Measurements from ENCODE around the gene EXOC3L2. TPM values are rescaled to one million over a fixed set of nuclear protein-coding genes. Genes with fewer than 3 reads are reported as not detected.
"Not testable (repeated sequence)": the region's sequence is repeated elsewhere in the genome, so short reads cannot be mapped to it uniquely, and the experiment has no call there.

Gene EXOC3L2
- total RNA-seq, 4 donors from 2014 or later, result 0.42 to 3.6 (median 2.5) TPM

- H3K4me1 ChIP-seq, result peaks cover 3 to 13% (median 8%) of the 10 kb centered on the region in 4 donors
- intact Hi-C loops (cut with DNase I), result loop anchor here (5.0 kb wide), 1 partner anchor 33 kb away; no protein-coding TSS in a partner anchor
- WGBS, result 12% methylated on average over 8 of the region's 8 CpGs
- H3K27ac ChIP-seq (replicated peaks in 1 of 4), result no peak overlapping the region
- no peaks in the 10 kb centered on the region for H3K9me3 ChIP-seq
- H3K36me3 ChIP-seq, result no peaks in the 10 kb centered on the region
- H3K27me3 ChIP-seq, result peaks cover 0 to 72% (median 9%) of the 10 kb centered on the region in 4 donors
- DNase-seq (ENCODE audit: extremely low spot score), result no peak
- H3K4me3 ChIP-seq, result no peak overlapping the region
- TF ChIP-seq CTCF (IDR thresholded peaks at IDR 0.05) (no peak), EP300 (IDR thresholded peaks at IDR 0.05) (no peak), POLR2AphosphoS5 (IDR thresholded peaks at IDR 0.05) (no peak), POLR2A (IDR thresholded peaks at IDR 0.05; ENCODE audit: low read depth) (no peak)
Observed at GRCh38 chr19:45235485-45235884, 9.7 kb downstream of the EXOC3L2 start.

DNA sequence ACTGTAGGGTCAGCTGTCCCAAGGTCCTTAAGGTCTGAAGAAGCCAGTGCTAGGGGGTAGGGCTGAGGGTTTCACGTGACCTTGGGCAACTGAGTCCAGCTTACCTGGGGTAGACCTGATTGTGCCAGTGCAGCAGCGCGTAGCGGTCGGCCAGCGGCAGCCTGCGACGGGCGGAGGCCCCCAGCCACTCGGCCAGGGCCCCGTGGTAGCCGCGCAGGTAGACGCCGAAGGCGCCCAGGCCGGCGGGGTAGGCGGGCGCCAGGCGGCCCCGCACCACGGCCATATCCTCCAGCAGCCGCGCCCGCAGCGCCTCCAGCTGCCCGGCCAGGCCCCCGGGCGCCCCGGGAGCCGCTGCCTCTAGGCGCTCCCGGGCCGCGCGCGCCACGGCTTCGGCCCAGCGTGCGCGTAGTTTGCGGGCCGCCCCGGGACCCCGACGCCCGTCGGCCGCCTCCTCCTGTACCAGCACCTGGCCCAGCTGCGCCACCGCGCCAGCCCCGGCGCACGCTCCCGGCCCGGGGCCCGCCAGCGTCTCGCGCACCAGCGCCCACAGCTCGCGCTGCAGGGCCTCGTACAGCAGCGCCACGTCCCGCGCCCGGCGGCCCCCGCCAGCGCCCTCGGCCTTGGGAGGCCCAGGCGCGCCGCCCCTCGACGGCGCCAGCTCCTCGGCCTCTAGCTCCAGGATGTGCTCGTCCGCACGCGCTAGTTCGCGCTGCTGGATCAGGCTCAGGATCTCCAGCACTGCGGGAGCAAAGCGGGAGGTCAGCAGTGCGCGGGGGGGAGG, 10.9 kb downstream of the EXOC3L2 start:
- intact Hi-C loops (cut with DNase I), result no loop called here
- DNase-seq (ENCODE audit: extremely low spot score), result no peak
- no peak for TF ChIP-seq EP300 (IDR thresholded peaks at IDR 0.05)
- no peak for TF ChIP-seq POLR2AphosphoS5 (IDR thresholded peaks at IDR 0.05)
- TF ChIP-seq CTCF (IDR thresholded peaks at IDR 0.05), result no peak
- TF ChIP-seq POLR2A (IDR thresholded peaks at IDR 0.05; ENCODE audit: low read depth), result no peak
- Histone ChIP-seq H3K4me1 (peaks cover 3 to 13% (median 8%) of the 10 kb centered on the region in 4 donors), H3K9me3 (no peaks in the 10 kb centered on the region), H3K27ac (replicated peaks in 1 of 4) (no peak overlapping the region), H3K27me3 (peaks cover 0 to 72% (median 9%) of the 10 kb centered on the region in 4 donors), H3K36me3 (no peaks in the 10 kb centered on the region), H3K4me3 (no peak overlapping the region)
- 17% methylated on average over 29 of the region's 93 CpGs for WGBS

- peaks cover 3 to 13% (median 8%) of the 10 kb centered on the region in 4 donors for H3K4me1 ChIP-seq
- no peak for TF ChIP-seq EP300 (IDR thresholded peaks at IDR 0.05)
- TF ChIP-seq POLR2A (IDR thresholded peaks at IDR 0.05; ENCODE audit: low read depth), result no peak
- TF ChIP-seq CTCF (IDR thresholded peaks at IDR 0.05), result no peak
- TF ChIP-seq POLR2AphosphoS5 (IDR thresholded peaks at IDR 0.05), result no peak
- H3K9me3 ChIP-seq, result no peaks in the 10 kb centered on the region
- intact Hi-C loops (cut with DNase I), result no loop called here
- H3K27ac ChIP-seq (replicated peaks in 1 of 4), result no peak overlapping the region
- DNase-seq (ENCODE audit: extremely low spot score), result no peak
- H3K27me3 ChIP-seq, result peaks cover 0 to 70% (median 9%) of the 10 kb centered on the region in 4 donors
- WGBS, result 69% methylated on average over 3 of the region's 3 CpGs
- no peak overlapping the region for H3K4me3 ChIP-seq
- H3K36me3 ChIP-seq, result no peaks in the 10 kb centered on the region
Observed at GRCh38 chr19:45231891-45232290, 13.3 kb downstream of the EXOC3L2 start.

GRCh38 chr19:45229056-45229455, 16.2 kb downstream of the EXOC3L2 start:
- H3K9me3 ChIP-seq; H3K4me1 ChIP-seq; DNase-seq (ENCODE audit: extremely low spot score); H3K36me3 ChIP-seq; H3K4me3 ChIP-seq; intact Hi-C loops (cut with DNase I); H3K27ac ChIP-seq (replicated peaks in 1 of 4): not testable (repeated sequence)
- peaks cover 0 to 54% (median 0%) of the 10 kb centered on the region in 4 donors for H3K27me3 ChIP-seq
- WGBS, result 85% methylated on average over 2 of the region's 2 CpGs

- no peaks in the 10 kb centered on the region for H3K36me3 ChIP-seq
- intact Hi-C loops (cut with DNase I), result no loop called here
- whole genome bisulfite sequencing, result 48% methylated on average over 9 of the region's 11 CpGs
- no peak for DNase-seq (ENCODE audit: extremely low spot score)
- TF ChIP-seq POLR2AphosphoS5 (IDR thresholded peaks at IDR 0.05) (no peak), EP300 (IDR thresholded peaks at IDR 0.05) (no peak), CTCF (IDR thresholded peaks at IDR 0.05) (no peak), POLR2A (IDR thresholded peaks at IDR 0.05; ENCODE audit: low read depth) (no peak)
- H3K4me1 ChIP-seq, result no peaks in the 10 kb centered on the region
- H3K9me3 ChIP-seq, result no peaks in the 10 kb centered on the region
- H3K4me3 ChIP-seq, result no peak overlapping the region
- peaks cover 0 to 62% (median under 1%) of the 10 kb centered on the region in 4 donors for H3K27me3 ChIP-seq
- H3K27ac ChIP-seq (replicated peaks in 1 of 4), result no peak overlapping the region
Observed at GRCh38 chr19:45224645-45225044, 20.6 kb downstream of the EXOC3L2 start.
